Endothelial cell of umbilical vein (primary cell): ENCODE measurements around the gene GALNT13. TPM values are rescaled to one million over a fixed set of nuclear protein-coding genes. Genes with fewer than 3 reads are reported as not detected.

Experiments used
- BruUV-seq: library from RNA; stranded (reverse); fragments of 400-500 nt; replicated peaks from 2 replicates; lab custom pipeline; 2021; lab: Mats Ljungman, UMichigan
- CTCF ChIA-PET: fragments of 300-600, 350-600 bp; sonication (Branson Sonifier 250); formaldehyde crosslinking; loops from one replicate; lab custom pipeline; 2021; ENCODE audit warnings: antibody characterized with exemption, inconsistent platforms; lab: Charles Lee
- POLR2A ChIA-PET: fragments of 300-600, 350-600 bp; sonication (Branson Sonifier 250); formaldehyde crosslinking; loops from one replicate; lab custom pipeline; 2021; ENCODE audit warnings: antibody characterized with exemption, inconsistent platforms; lab: Charles Lee
- DNase-seq: peaks from one replicate; pipeline ENCODE4 v3.0.0-alpha.2; 2011; ENCODE audit warnings: low read depth, low spot score
- FAIRE-seq: peaks from 2 replicates; lab custom pipeline; 2011; peaks lifted over from hg19 to GRCh38; lab: Jason Lieb, UNC
- H2AFZ ChIP-seq: 2 replicates; pipeline ENCODE4 v1.6.0; 2012; ENCODE audit warnings: low read depth, low read length, control low read depth, inconsistent platforms
- H3K27ac ChIP-seq: 2 replicates; pipeline ENCODE4 v1.5.1; 2011; ENCODE audit warnings: low read depth, mild to moderate bottlenecking, control low read depth, low read length, moderate library complexity; ENCODE audit not compliant: insufficient read depth
- H3K27me3 ChIP-seq, 2 experiments: 2 replicates each; pipeline versions ENCODE4 v1.6.0 to v1.6.1; 2011; ENCODE audit warnings: low read length in 2 of 2, mixed read lengths in 1 of 2; ENCODE audit not compliant: control insufficient read depth in 2 of 2, insufficient read depth in 2 of 2
- H3K36me3 ChIP-seq, 2 experiments: 2 replicates in 1 of 2; 3 replicates in 1 of 2; pipeline ENCODE4 v1.5.1; 2011; ENCODE audit warnings: low read length in 2 of 2, mild to moderate bottlenecking in 1 of 2, moderate library complexity in 1 of 2; ENCODE audit not compliant: control insufficient read depth in 2 of 2, insufficient read depth in 2 of 2; ENCODE audit errors: extremely low read depth in 1 of 2
- H3K4me1 ChIP-seq: 3 replicates; pipeline ENCODE4 v1.5.1; 2011; ENCODE audit warnings: mild to moderate bottlenecking, low read length; ENCODE audit not compliant: control insufficient read depth, insufficient read depth; ENCODE audit errors: extremely low read depth
- H3K4me2 ChIP-seq: 2 replicates; pipeline ENCODE4 v1.6.1; 2011; ENCODE audit warnings: low read length, control low read depth, mixed read lengths; ENCODE audit not compliant: insufficient read depth
- H3K4me3 ChIP-seq, 3 experiments: fragments of 200-600 bp in 1 of 3; sonication (generic), shearing (Covaris generic) in 1 of 3; replicated peaks in 1 of 3; 2 replicates each; pipeline ENCODE4 v1.5.1; 2011 to 2016; ENCODE audit warnings: control low read depth in 3 of 3, low read length in 3 of 3, mild to moderate bottlenecking in 2 of 3, inconsistent platforms in 1 of 3, low read depth in 1 of 3, moderate library complexity in 1 of 3; ENCODE audit not compliant: insufficient read depth in 1 of 3
- H3K79me2 ChIP-seq: 2 replicates; pipeline ENCODE4 v1.6.0; 2012; ENCODE audit warnings: low read length, inconsistent platforms; ENCODE audit not compliant: control insufficient read depth, insufficient read depth
- H3K9ac ChIP-seq: replicated peaks from 2 replicates; pipeline ENCODE3; 2011; ENCODE audit warnings: low read length, control low read depth; ENCODE audit not compliant: insufficient read depth; ENCODE audit errors: extremely low read depth
- H3K9me1 ChIP-seq: replicated peaks from 3 replicates; pipeline ENCODE4 v1.6.0; 2011; ENCODE audit warnings: mild to moderate bottlenecking, low read length; ENCODE audit not compliant: control insufficient read depth, insufficient read depth; ENCODE audit errors: extremely low read depth
- H3K9me3 ChIP-seq: replicated peaks from 2 replicates; pipeline ENCODE4 v1.5.1; 2012; ENCODE audit warnings: low read length, inconsistent platforms; ENCODE audit not compliant: control insufficient read depth, insufficient read depth
- H4K20me1 ChIP-seq: replicated peaks from 2 replicates; pipeline ENCODE3; 2011; ENCODE audit warnings: mild to moderate bottlenecking, low read length; ENCODE audit not compliant: control insufficient read depth, insufficient read depth; ENCODE audit errors: extremely low read depth
- CTCF ChIP-seq, 2 donors: IDR thresholded peaks; 1 replicate in 1 of 2; 2 replicates in 1 of 2; pipeline ENCODE4 v1.5.1; 2011; ENCODE audit warnings: low read length in 2 of 2, mild to moderate bottlenecking in 2 of 2, moderate library complexity in 2 of 2, control low read depth in 1 of 2, inconsistent platforms in 1 of 2, low read depth in 1 of 2; ENCODE audit not compliant: insufficient read depth in 1 of 2; ENCODE audit errors: extremely low read depth in 1 of 2
- FOS ChIP-seq: IDR thresholded peaks from 2 replicates; pipeline ENCODE4 v1.6.1; 2011; ENCODE audit warnings: mild to moderate bottlenecking, low read length, moderate library complexity, borderline replicate concordance; ENCODE audit not compliant: insufficient read depth
- GATA2 ChIP-seq: IDR thresholded peaks from 2 replicates; pipeline ENCODE4 v1.7.0; 2011; ENCODE audit warnings: low read depth, mild to moderate bottlenecking, moderate library complexity, mixed read lengths, low read length; ENCODE audit not compliant: insufficient read length, insufficient read depth
- JUN ChIP-seq: IDR thresholded peaks from 2 replicates; pipeline ENCODE4 v1.6.1; 2011; ENCODE audit warnings: borderline replicate concordance, low read depth; ENCODE audit not compliant: insufficient read length, insufficient read depth
- MAX ChIP-seq: IDR thresholded peaks from 2 replicates; pipeline ENCODE4 v1.6.1; 2011; ENCODE audit not compliant: insufficient read depth, insufficient read length
- MYC ChIP-seq: IDR thresholded peaks from one replicate; pipeline ENCODE4 v1.6.1; 2011; ENCODE audit warnings: mild to moderate bottlenecking, low read depth, low read length
- POLR2A ChIP-seq: IDR thresholded peaks from 2 replicates; pipeline ENCODE4 v1.6.1; 2012; ENCODE audit warnings: low read depth, mild to moderate bottlenecking, control low read depth, low read length
- POLR2AphosphoS5 ChIP-seq: IDR thresholded peaks from 2 replicates; pipeline ENCODE4 v1.6.1; 2012; ENCODE audit warnings: low read depth, mild to moderate bottlenecking, control low read depth, low read length, moderate library complexity; ENCODE audit not compliant: insufficient read depth
- dilution Hi-C: fragments of 300-500 bp; cut with MboI; formaldehyde crosslinking; loops from one replicate; pipeline ENCODE4 v1.15.0; 2019; ENCODE audit warnings: low sequenced_read_pairs; ENCODE audit not compliant: extremely low pct_ligation_motif_present
- intact Hi-C: fragments of 100-400 bp; cut with micrococcal nuclease; formaldehyde crosslinking; loops from one replicate; pipeline ENCODE4 v1.10.0; 2022
- polyA plus RNA-seq, 4 experiments: library from polyadenylated mRNA; depleted of rRNA in 3 of 4; stranded (reverse) in 3 of 4; unstranded in 1 of 4; fragments of >200 nt; gene quantifications; 2 replicates each; pipeline versions ENCODE4 v1.2.1 to v1.2.3, GENCODE V29; 2011 to 2012; ENCODE audit warnings: missing spikeins in 1 of 4
- total RNA-seq: library from RNA; stranded (reverse); gene quantifications from 2 replicates; pipeline ENCODE4 v1.2.3, GENCODE V29; 2021

Gene GALNT13
- total and polyA plus RNA-seq, 2 donors (not counting 3 experiments of a cell fraction or from before 2014, with no cell fraction given): 0.06 TPM; not detected in 1

- Histone ChIP-seq H3K79me2 (no peaks in the 10 kb centered on the region), H3K4me3 (no peak overlapping the region), H3K9ac (no peak overlapping the region), H3K36me3 (no peaks in the 10 kb centered on the region), H3K4me2 (no peak overlapping the region), H3K27ac (no peak overlapping the region), H3K4me1 (no peaks in the 10 kb centered on the region), H3K9me3 (no peaks in the 10 kb centered on the region), H4K20me1 (no peaks in the 10 kb centered on the region), H3K27me3 (no peaks in the 10 kb centered on the region), H3K9me1 (no peaks in the 10 kb centered on the region), H2AFZ (no peak overlapping the region)
- FAIRE-seq (no peak), DNase-seq (no peak)
- no TSS peak for BruUV-seq
- dilution Hi-C loops (no loop called here), intact Hi-C loops (no loop called here)
- ChIA-PET CTCF (no interaction called here), POLR2A (no interaction called here)
- TF ChIP-seq GATA2: no peak
- TF ChIP-seq CTCF (IDR thresholded peaks at IDR 0.05; ENCODE audit: extremely low read depth in 1 of 2, insufficient read depth in 1 of 2, low read depth in 1 of 2, low read length in 2 of 2): no peak
- TF ChIP-seq POLR2A: no peak
- no peak for TF ChIP-seq POLR2AphosphoS5
- no peak for TF ChIP-seq FOS
- TF ChIP-seq JUN: no peak
- TF ChIP-seq MYC: no peak
- no peak for TF ChIP-seq MAX
Measured at GRCh38 chr2:154029504-154029903, 157.8 kb downstream of the GALNT13 start.
